HEK293T (cell line): ENCODE measurements around the gene KCNN3.
"Not testable (repeated sequence)": the region's sequence is repeated elsewhere in the genome, so short reads cannot be mapped to it uniquely, and the experiment has no call there.

ENCODE experiments used
- ELF4 ChIP-seq: fragments of 450-650 bp; IDR thresholded peaks from 2 replicates; pipeline ENCODE4 v1.6.1; 2017; ENCODE audit warnings: antibody characterized with exemption
- HDGF ChIP-seq: fragments of 450-650 bp; IDR thresholded peaks from 2 replicates; pipeline ENCODE4 v1.6.1; 2017; ENCODE audit warnings: antibody characterized with exemption, borderline replicate concordance
- LEF1 ChIP-seq: fragments of 450-650 bp; IDR thresholded peaks from 2 replicates; pipeline ENCODE4 v1.6.1; 2017; ENCODE audit warnings: mild to moderate bottlenecking, borderline replicate concordance
- NFRKB ChIP-seq: fragments of 450-650 bp; IDR thresholded peaks from 2 replicates; pipeline ENCODE4 v1.6.1; 2016; ENCODE audit warnings: mild to moderate bottlenecking, moderate library complexity
- SP1 ChIP-seq: fragments of 450-650 bp; IDR thresholded peaks from 2 replicates; pipeline ENCODE4 v1.6.1; 2017
- TARDBP ChIP-seq: fragments of 450-650 bp; IDR thresholded peaks from 2 replicates; pipeline ENCODE4 v1.6.1; 2016
- TF ChIP-seq, protein P1 (sequence below): fragments of 450-650 bp; IDR thresholded peaks from 2 replicates; pipeline ENCODE4 v1.6.1; 2016

DNA sequence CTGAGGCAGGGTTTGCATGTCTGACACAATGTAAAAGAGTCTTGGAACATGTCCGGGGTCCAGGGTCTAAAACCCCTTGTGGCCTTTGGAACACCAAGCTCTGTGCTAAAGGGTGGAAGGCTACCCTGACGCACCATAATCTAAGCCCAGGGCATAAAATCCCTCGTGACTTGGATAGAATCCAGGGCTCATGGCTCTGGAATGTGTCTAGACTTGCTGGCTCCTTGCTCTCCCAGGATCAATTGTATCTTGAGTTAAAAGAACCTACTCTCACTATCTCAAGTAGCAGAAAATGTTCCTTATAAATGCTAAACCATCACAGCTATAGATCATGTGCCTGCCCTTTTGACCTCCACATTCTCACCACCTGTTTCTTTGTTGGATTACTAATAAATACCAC lies 38.0 kb upstream of the KCNN3 start:
- TF ChIP-seq, protein P1, sequence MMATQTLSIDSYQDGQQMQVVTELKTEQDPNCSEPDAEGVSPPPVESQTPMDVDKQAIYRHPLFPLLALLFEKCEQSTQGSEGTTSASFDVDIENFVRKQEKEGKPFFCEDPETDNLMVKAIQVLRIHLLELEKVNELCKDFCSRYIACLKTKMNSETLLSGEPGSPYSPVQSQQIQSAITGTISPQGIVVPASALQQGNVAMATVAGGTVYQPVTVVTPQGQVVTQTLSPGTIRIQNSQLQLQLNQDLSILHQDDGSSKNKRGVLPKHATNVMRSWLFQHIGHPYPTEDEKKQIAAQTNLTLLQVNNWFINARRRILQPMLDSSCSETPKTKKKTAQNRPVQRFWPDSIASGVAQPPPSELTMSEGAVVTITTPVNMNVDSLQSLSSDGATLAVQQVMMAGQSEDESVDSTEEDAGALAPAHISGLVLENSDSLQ, result not testable (repeated sequence)
- not testable (repeated sequence) for TF ChIP-seq ELF4, SP1, LEF1, NFRKB, TARDBP, HDGF
